ENCODE measurements around the gene GRHL1.
"Not testable (repeated sequence)": the region's sequence is repeated elsewhere in the genome, so short reads cannot be mapped to it uniquely, and the experiment has no call there.

Gene GRHL1

GRCh38 chr2:9951522-9952285 is at the start of gene GRHL1:
Gene GRHL1, plus strand, starts transcription at chr2:9951693. Its CDS starts 141 bp downstream, at chr2:9951834.
- peak; percentile 48 to 94 (median 86) for DNase-seq

- no peak for DNase-seq
Measured at GRCh38 chr2:9905413-9905812, 46.1 kb upstream of the GRHL1 start.

DNA sequence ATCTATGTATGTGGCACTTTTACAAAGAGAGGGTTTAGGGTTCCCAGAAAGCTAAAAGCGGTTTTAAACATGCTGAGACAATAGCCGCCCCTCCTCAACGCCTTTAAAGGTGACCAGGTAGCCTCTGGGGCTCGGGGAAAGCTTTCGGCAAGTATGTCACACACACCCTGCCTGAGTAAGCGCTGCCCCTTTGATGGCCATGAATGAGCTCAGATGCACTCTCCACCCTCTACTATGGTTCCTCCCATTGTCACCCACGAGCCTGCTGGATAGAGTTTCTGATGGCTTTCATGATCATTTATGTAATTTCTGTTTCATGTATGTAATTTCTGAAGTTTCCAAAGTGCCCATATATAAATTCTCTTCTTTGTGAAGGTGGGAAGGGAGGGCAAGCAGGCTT is 44.1 kb upstream of the GRHL1 start:
- DNase-seq: no peak

GRCh38 chr2:9908639-9909038 is 42.9 kb upstream of the GRHL1 start:
- DNase-seq: no peak

DNA sequence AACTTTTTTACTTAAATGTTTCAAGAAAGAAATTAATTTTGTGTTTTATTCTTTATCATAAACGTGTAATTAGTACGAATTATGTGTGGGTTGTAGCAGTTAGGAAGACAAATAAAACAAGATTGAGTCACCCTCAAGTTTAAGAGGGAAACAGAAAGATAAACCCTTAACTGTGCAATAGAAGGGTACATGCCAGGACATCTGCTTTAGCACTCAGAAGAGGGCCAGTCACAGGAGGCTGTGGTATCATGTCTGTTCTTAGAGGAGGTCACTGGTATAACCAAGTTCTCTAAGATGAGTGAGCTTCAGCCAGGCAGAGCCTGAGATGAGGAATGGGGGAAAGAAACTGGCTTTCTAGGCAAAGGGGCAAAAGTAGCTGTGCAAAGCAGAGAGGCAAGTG is 42.4 kb upstream of the GRHL1 start:
- DNase-seq: no peak

- no peak for DNase-seq
Measured at GRCh38 chr2:9910699-9911098, 40.8 kb upstream of the GRHL1 start.

GRCh38 chr2:9912468-9912867 is 39.0 kb upstream of the GRHL1 start:
- no peak for DNase-seq

DNA sequence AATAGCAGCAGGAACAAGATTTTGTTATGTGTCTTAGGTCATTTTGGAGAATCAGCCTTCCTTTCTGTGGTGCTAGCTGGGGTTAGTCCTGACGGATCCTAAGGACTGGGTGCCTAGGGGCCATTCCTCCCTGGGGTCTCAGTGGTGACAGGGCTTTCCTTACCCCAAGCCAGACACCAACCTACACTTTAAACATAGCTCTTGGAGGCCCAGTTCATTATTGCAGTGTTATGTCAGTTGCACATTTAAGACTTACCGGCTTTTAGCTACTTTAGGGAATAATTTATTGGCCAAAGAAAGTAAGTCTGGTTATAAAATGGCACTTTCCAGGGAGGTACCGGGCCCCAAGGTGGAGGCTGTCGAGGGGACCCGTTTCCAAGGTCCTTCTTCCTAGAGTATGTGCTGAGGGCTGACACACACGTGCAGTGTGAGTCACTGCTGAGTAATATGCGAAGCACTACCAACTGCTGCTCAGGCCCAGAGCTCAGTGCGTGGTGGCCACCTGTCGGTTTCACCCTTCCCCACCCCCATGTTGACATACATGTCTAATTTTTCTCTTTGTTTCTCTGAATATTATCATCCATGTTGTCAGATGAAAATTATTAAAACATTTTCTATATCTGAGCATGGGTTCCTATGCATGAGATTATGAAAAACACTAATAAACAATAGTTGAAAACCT is 37.0 kb upstream of the GRHL1 start:
- DNase-seq: no peak

- DNase-seq: no peak
Measured at GRCh38 chr2:9918275-9918674, 33.2 kb upstream of the GRHL1 start.

DNA sequence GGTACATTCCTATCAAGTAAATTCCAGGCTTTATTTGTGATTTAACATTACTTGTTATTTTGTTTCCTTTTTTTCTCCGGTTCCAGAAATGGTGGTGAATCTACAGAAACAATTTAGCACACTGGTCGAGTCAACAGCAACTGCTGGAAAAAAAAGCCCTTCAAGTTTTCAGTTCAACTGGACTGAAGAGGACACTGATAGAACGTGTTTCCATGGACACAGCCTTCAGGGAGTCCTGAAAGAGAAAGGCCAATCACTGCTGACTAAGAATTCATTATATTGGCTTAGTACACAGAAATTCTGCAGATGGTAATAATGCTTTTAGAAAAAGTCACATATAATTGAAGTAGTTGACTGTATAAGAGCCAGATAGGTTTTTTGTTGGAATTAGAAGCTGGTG is 32.0 kb upstream of the GRHL1 start:
- no peak for DNase-seq

DNA sequence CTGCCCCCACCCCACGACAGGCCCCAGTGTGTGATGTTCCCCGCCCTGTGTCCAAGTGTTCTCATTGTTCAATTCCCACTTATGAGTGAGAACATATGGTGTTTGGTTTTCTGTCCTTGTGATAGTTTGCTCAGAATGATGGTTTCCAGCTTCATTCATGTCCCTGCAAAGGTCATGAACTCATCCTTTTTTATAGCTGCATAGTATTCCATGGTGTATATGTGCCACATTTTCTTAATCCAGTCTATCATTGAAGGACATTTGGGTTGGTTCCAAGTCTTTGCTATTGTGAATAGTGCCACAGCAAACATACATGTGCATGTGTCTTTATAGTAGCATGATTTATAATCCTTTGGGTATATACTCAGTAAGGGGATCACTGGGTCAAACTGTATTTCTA is 24.5 kb upstream of the GRHL1 start:
- DNase-seq: not testable (repeated sequence)

DNA sequence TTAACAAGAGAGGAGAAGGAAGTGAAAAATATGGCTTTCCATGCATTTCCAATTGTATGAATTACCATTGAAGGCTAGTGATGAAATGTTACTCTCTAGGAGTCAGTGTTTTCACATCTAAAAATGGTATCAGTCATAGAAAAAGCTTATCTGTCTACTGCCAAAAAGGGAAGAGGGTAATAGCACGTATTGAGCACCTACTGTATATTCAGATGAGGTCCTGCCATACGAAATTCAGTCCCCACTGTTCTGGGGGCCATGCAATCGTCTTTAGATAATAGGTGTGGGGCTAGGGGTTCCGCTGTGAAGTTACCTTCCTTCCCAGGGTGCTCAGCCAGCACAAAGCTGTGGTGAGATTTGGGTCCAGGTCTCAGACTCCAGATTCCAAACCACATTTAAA is 14.2 kb upstream of the GRHL1 start:
- DNase-seq: no peak

- DNase-seq: no peak
Measured at GRCh38 chr2:9937968-9938367, 13.5 kb upstream of the GRHL1 start.

GRCh38 chr2:9939587-9940485 is 11.7 kb upstream of the GRHL1 start:
- no peak for DNase-seq

GRCh38 chr2:9941196-9941995 is 10.1 kb upstream of the GRHL1 start:
- DNase-seq: no peak

DNA sequence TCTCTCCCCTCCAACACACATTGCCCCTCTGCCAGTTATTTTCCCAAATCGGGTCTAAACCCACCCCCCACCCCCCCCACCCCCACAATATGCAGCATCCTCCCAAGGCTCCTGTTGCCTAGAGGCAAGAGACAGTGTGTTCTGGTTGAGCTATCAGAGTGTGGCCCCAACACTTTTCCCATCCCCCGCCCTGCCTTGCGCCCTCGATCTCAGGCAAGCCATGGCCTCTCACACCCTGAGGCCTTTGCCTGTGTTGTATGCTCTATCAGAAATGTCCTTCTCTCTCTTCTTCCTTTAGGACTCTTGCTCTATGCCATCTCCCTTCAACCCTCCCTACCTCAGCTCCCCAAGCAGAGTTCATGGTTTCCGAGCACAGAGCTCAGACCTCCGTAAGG is 9.5 kb upstream of the GRHL1 start:
- DNase-seq: no peak

GRCh38 chr2:9944330-9944758 is 7.1 kb upstream of the GRHL1 start:
- DNase-seq: no peak

DNA sequence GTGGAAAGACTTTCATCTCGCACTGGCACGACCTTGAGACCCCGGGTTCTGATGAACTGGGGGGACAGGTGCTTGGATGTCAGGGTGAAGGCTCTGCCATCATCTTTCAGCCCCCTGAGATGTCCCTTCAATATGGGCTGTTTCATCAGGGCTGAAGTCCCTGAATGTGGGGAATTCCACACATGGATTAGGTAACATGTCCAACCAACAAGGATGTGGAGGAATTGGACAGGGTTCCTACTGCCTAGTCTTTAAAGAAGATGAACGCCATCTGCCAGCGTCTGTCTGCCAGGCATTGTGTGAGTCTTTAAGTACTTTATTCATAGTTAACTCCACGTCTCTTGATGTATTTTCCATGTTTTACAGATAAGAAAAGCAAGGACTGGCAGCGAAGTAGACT is 5.9 kb upstream of the GRHL1 start:
- no peak for DNase-seq

DNA sequence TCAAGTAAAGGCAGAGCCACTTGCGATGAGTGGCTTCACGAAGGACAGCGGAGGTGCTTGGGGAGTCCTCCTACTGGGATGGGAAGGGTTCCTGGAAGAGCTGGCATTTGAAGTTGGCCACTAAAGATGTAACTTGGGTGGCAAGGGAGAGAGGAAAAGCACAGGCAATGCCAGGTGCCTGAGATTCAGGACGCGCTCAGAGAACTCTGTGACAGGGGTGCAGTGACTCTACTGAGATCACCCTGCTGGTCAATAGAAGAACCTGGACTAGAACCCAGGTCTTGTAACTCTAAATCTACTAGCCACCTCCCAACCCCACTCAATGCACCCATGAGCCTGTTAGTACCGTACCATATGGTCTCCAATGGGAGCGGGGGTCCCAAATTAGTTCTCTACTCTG is 5.4 kb upstream of the GRHL1 start:
- no peak for DNase-seq

GRCh38 chr2:9946818-9947217 is 4.7 kb upstream of the GRHL1 start:
- no peak for DNase-seq

- DNase-seq: no peak
Measured at GRCh38 chr2:9948721-9949120, 2.8 kb upstream of the GRHL1 start.

All from nucleus accumbens (tissue), 56 donors.